ENCODE data around the gene C3. TPM values are rescaled to one million over a fixed set of nuclear protein-coding genes. Genes with fewer than 3 reads are reported as not detected.

Gene C3
- total and polyA plus RNA-seq, 2 experiments from 2014 or later: 5.1 to 17.7 TPM

DNA sequence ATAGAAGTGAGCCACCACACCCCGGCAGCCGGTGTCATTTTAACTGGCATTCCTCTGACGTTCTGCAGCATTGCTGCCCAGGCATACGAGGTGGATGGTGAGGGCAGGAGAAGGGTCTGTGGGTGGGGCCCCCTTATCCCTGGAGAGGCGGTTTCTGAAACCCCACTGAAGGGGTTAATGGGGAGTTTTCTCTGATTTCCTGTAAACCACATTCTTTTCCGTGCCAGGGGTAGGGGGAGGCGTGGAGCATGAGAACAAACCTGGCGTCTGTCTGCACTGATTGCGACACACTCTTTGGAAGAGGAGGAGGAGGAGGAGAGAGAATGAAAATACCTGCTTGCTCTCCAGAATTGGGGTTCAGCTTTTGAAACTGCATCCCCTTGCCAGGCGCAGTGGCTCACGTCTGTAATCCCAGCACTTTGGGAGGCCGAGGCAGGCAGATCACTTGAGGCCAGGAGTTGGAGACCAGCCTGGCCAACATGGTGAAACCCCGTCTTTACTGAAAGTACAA, 2.7 kb upstream of the C3 start (continued):
- TF ChIP-seq, protein P1, sequence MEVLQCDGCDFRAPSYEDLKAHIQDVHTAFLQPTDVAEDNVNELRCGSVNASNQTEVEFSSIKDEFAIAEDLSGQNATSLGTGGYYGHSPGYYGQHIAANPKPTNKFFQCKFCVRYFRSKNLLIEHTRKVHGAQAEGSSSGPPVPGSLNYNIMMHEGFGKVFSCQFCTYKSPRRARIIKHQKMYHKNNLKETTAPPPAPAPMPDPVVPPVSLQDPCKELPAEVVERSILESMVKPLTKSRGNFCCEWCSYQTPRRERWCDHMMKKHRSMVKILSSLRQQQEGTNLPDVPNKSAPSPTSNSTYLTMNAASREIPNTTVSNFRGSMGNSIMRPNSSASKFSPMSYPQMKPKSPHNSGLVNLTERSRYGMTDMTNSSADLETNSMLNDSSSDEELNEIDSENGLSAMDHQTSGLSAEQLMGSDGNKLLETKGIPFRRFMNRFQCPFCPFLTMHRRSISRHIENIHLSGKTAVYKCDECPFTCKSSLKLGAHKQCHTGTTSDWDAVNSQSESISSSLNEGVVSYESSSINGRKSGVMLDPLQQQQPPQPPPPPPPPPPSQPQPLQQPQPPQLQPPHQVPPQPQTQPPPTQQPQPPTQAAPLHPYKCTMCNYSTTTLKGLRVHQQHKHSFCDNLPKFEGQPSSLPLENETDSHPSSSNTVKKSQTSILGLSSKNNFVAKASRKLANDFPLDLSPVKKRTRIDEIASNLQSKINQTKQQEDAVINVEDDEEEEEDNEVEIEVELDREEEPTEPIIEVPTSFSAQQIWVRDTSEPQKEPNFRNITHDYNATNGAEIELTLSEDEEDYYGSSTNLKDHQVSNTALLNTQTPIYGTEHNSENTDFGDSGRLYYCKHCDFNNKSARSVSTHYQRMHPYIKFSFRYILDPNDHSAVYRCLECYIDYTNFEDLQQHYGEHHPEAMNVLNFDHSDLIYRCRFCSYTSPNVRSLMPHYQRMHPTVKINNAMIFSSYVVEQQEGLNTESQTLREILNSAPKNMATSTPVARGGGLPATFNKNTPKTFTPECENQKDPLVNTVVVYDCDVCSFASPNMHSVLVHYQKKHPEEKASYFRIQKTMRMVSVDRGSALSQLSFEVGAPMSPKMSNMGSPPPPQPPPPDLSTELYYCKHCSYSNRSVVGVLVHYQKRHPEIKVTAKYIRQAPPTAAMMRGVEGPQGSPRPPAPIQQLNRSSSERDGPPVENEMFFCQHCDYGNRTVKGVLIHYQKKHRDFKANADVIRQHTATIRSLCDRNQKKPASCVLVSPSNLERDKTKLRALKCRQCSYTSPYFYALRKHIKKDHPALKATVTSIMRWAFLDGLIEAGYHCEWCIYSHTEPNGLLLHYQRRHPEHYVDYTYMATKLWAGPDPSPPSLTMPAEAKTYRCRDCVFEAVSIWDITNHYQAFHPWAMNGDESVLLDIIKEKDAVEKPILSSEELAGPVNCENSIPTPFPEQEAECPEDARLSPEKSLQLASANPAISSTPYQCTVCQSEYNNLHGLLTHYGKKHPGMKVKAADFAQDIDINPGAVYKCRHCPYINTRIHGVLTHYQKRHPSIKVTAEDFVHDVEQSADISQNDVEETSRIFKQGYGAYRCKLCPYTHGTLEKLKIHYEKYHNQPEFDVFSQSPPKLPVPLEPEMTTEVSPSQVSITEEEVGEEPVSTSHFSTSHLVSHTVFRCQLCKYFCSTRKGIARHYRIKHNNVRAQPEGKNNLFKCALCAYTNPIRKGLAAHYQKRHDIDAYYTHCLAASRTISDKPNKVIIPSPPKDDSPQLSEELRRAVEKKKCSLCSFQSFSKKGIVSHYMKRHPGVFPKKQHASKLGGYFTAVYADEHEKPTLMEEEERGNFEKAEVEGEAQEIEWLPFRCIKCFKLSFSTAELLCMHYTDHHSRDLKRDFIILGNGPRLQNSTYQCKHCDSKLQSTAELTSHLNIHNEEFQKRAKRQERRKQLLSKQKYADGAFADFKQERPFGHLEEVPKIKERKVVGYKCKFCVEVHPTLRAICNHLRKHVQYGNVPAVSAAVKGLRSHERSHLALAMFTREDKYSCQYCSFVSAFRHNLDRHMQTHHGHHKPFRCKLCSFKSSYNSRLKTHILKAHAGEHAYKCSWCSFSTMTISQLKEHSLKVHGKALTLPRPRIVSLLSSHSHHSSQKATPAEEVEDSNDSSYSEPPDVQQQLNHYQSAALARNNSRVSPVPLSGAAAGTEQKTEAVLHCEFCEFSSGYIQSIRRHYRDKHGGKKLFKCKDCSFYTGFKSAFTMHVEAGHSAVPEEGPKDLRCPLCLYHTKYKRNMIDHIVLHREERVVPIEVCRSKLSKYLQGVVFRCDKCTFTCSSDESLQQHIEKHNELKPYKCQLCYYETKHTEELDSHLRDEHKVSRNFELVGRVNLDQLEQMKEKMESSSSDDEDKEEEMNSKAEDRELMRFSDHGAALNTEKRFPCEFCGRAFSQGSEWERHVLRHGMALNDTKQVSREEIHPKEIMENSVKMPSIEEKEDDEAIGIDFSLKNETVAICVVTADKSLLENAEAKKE (CRISPR knock-in tag; IDR thresholded peaks at IDR 0.05): no peak
- TF ChIP-seq, protein P2, sequence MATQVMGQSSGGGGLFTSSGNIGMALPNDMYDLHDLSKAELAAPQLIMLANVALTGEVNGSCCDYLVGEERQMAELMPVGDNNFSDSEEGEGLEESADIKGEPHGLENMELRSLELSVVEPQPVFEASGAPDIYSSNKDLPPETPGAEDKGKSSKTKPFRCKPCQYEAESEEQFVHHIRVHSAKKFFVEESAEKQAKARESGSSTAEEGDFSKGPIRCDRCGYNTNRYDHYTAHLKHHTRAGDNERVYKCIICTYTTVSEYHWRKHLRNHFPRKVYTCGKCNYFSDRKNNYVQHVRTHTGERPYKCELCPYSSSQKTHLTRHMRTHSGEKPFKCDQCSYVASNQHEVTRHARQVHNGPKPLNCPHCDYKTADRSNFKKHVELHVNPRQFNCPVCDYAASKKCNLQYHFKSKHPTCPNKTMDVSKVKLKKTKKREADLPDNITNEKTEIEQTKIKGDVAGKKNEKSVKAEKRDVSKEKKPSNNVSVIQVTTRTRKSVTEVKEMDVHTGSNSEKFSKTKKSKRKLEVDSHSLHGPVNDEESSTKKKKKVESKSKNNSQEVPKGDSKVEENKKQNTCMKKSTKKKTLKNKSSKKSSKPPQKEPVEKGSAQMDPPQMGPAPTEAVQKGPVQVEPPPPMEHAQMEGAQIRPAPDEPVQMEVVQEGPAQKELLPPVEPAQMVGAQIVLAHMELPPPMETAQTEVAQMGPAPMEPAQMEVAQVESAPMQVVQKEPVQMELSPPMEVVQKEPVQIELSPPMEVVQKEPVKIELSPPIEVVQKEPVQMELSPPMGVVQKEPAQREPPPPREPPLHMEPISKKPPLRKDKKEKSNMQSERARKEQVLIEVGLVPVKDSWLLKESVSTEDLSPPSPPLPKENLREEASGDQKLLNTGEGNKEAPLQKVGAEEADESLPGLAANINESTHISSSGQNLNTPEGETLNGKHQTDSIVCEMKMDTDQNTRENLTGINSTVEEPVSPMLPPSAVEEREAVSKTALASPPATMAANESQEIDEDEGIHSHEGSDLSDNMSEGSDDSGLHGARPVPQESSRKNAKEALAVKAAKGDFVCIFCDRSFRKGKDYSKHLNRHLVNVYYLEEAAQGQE (IDR thresholded peaks at IDR 0.05; ENCODE audit: unreplicated experiment): no peak
- TF ChIP-seq CREB1 (CRISPR knock-in tag; IDR thresholded peaks at IDR 0.05; ENCODE audit: low read depth): no peak
- no peak for TF ChIP-seq ZNF331 (CRISPR knock-in tag; IDR thresholded peaks at IDR 0.05; ENCODE audit: low read depth)
- TF ChIP-seq, protein P3, sequence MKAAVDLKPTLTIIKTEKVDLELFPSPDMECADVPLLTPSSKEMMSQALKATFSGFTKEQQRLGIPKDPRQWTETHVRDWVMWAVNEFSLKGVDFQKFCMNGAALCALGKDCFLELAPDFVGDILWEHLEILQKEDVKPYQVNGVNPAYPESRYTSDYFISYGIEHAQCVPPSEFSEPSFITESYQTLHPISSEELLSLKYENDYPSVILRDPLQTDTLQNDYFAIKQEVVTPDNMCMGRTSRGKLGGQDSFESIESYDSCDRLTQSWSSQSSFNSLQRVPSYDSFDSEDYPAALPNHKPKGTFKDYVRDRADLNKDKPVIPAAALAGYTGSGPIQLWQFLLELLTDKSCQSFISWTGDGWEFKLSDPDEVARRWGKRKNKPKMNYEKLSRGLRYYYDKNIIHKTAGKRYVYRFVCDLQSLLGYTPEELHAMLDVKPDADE (IDR thresholded peaks at IDR 0.05): no peak
- TF ChIP-seq POLR2AphosphoS5 (IDR thresholded peaks at IDR 0.05; ENCODE audit: low read depth): no peak
- TF ChIP-seq EZH2phosphoT487 (IDR thresholded peaks at IDR 0.05; ENCODE audit: unreplicated experiment): no peak
- TF ChIP-seq ZNF114 (CRISPR knock-in tag; IDR thresholded peaks at IDR 0.05): no peak

Measured in GM23338 (cell line).